ENCODE data around the gene RABAC1.
"Not testable (repeated sequence)": the region's sequence is repeated elsewhere in the genome, so short reads cannot be mapped to it uniquely, and the experiment has no call there.

RABAC1 gene, protein sequence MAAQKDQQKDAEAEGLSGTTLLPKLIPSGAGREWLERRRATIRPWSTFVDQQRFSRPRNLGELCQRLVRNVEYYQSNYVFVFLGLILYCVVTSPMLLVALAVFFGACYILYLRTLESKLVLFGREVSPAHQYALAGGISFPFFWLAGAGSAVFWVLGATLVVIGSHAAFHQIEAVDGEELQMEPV

DNA sequence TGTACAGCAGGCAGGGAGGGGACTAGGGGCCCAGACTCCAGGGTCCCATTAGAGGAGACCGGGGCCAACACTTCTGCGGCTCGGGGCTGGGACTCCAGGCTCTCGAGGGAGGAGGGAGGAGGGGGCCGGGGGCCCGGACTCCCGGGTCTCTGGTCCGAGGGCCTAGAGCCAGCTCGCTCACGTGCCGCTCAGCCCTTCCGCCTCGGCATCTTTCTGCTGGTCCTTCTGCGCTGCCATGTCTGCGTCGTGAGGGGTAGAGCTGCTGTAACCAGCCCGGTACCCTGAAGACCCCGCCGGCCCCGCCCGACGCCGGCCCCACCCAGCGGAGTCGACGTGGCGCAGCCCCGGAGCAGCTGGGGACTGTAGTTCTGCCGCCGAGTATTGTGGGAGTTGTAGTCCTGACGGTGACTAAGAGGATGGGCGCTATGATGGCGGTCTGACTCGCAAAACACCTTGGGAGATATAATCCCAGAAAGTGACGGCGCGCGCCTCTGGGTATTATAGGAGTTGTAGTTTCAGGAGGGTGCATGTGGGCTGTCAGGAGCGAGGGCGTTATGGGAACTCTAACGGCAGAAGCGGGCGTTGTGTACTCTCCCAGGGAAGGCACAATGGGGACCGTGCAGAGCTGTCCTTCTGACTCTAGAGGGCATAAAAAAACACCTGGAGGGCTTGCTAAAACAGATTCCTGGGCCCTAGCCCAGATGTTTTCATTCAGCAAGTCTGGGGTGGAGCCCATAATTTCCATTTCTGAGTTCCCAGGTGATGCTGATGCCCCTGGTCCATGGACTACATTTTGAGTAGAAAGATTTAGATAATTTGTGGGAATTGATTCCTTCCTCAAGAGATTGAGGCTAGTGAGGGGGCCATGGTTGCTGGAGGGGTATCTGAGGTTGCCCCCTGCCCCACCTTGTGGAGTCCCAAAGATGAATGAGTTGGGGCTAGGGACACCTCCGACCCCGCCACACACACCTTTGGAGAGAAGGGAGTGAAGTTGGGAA is at the start of gene RABAC1:
RABAC1 (minus strand) TSS at position 266 of the 998 bp plus-strand sequence; CDS start at position 237, 29 bp downstream.
- DNase-seq (ENCODE audit: low spot score): peak; percentile 93

DNA sequence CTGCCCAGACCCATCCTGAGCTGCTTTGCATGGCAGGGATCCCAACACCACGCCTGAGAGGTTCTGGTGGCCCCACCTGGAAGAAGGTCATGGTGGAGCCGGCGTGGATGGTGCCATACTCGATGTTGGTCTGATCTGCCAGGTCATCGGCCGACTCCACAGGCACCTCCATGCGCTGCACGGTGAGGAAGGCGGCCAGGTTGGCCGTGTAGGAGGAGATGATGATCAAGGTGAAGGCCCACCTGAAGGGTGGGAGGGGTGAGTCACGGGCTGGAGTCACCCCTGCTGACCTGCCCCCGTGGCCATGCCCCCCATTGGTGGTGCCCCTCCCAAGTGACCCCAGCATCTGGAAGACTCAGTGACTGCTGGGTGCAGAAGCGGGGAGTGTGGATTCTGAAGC is 47.4 kb upstream of the RABAC1 start:
- DNase-seq (ENCODE audit: low spot score): no peak

DNA sequence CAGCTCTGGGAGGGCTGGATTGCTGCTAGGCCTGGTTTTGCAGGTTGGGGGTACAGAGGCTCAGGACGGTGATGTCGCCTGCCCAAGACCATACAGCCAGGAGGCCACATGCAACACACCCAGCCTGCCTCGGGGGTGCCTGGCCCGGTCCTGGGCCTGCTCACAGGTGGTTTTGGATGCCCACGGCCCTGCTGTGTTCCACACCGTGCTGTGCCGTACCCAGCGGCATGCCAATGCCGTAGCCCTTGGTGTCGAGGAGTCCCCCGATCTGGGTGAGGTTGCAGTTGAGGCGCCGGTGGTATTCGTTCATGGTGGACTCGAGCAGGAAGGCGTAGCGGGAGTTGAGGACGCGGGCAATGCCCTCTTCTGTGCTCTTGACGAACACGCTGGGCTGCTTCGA is 46.4 kb upstream of the RABAC1 start:
- DNase-seq (ENCODE audit: low spot score): no peak

DNA sequence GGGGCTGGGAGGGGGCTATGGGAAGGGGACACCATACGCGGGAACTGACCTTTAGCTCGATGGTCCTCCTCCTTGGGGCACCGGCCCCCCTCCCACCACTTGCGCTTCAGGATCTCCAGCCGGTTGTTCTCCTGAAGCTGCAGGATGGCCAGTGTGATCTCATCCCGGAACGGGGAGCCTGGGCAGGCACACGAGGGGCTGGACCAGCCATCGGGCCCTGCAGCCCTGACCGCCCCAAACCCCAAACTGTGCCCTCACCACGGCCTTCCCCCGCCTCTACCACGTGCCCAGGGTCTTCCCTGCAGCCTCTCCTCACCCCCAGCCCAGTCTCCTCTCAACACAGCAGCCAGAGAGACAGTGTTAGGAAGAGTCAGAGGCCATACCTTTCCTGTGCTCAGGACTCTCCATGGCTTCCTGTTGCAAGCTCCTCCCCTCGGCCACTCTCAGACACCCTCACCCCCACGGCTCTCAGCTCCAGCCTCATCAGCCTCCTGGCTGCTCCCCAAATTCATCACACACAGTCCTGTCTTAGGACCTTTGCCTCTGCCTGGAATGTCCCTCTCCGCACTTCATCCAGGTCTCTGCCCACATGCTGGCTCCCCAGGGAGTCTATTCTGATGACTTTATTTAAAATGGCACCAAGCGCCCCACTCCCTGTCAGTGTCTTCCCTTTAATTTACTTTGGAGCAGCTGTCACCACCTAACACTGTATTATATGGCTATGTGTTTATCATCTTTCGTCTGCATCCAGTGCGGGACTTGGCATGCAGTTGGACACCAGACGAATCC is 44.6 kb upstream of the RABAC1 start:
- DNase-seq (ENCODE audit: low spot score): no peak

DNA sequence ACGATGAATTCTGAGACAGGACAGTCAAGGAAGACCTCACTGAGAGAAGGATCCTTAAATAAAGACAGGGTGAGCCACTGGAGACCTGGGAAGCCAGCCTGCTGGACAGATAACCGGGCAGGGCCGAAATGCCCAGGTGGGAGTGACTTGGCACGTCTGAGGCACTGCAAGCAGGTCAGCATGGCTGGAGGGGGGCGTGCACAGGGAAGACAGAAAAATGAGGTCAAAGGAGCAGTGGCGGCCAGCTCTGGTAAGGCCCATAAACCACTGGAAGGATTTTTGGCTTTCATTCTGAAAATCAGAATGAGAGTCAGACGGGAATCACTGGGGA is 40.7 kb upstream of the RABAC1 start:
- DNase-seq (ENCODE audit: low spot score): no peak

DNA sequence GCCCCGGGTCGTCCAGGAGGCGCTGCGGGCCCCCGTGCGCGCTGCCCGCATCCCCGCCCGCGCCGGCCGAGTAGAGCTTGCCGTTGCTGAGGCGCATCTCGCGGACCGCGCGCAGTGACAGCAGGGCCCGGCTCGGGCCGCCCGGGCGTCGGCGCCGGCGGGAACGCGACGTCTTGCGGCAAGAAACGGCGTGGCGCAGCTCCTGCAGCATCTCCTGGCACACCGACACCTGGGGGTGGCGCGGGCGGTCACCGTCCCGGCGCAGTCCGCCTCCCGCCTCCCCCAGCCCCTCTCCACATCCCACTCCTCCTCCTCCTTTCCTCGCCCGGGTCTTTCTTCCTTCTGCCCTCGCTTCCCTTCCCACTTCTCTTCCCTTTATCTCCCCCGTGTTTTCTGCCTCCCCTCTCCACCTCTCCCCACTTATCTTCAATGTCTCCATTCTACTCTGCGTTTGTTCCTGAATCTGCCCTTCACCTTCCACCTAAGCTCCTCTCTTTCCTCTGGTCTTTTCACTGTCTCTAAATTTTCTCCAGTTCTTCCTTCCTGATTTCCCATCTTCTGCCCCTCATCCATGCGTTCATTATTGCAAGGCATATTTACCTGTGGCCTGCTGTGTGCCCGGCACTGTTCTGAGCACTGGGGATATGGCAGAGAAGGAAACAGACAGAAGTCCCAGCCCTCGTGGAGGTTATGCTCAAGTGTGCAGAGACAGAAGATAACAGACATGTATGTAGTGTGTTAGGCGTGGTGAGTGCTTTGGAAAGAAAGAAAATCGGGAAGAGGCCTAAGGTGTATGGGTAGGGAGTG is 40.2 kb upstream of the RABAC1 start:
- peak; percentile 32 for DNase-seq (ENCODE audit: low spot score)

DNA sequence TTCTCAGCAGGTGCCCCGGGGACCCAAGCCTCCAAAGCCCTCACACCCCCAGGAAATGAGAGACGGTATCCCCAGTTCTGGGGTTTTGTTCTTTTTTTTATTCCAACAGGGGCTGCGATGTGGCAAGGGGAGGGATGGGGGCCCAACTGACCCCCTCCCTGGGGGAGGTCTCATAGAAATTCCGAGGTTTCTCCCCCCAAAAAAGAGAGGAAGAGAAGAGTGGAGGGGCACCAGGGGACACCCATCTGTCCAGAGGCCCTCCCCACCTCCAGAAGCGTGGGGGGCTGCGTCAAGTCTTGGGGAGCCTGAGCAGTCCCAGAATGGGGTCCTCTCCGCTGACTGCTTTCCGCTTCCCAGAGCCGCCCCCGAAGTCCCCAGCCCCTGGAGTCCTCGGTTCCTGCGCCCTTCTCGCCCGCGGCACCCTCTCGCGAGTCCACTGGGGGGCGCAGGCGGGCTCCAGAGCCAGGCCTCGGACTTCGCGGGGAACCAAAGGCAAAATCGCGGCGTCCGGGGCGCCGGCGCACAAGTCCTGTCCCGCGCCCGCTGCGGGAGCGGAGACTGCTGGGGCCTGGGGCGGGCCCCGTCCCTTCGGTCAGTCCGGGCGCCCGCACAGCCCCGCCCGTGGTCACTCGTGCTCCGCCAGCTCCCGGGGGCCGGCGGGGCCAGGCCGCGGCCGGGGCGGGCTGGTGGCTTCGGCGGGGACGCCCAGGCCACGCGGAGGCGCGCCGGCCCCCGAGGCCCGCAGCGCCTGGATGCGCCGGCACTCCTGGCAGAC is 39.3 kb upstream of the RABAC1 start:
- DNase-seq (ENCODE audit: low spot score): no peak

DNA sequence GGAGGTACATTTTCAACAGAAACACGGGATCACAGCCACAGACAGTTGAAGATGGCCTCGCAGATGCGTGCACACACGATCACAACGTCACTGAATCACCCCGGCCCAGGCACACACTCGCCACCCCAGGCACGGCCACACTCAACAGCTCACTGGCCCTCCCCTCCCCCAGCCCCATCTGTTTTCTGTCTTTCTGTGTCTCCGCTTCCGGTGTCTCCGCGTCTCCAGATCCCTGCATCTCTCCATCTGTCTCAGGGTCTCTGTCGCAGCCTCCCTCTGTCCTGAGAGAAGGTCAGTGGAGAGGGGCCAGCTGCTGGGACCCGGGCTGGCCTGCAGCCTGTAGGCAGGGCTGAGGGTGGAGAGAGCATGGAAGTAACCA is 38.7 kb upstream of the RABAC1 start:
- no peak for DNase-seq (ENCODE audit: low spot score)

DNA sequence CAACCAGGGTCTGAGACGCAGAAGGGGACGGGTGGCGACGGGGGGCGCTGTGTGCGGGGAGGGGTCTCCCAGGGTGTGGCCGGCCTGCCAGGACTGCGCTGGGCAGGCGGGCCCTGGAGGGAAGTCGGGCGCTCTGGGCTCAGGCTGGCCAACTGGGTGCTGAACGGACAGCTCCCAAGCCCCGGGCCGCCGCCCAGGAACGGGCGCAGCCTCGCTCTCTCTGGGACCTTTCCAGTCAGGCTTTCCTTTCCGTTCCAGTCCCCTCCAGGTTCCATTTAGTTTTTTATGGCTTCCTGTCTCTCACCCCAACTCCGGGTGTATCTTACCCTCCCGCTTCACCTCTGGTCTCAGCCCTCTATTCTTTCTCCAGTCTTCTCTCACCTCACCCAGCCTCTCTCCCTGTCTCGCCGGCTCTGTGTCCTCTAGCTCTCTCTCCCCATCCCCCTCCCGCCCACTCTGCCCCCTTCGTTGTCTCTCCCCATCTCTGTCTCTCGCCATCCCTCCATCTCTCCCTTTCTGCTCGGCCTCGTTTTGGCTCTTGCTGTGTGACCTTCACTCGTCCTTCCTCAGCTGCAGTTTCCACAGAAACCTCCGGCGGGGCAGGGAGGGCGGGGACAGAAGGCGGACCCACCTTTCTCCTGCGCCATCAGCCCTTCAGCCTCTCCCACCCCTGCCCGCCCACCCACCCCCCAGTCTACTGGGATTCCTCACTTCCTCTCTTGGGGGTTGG is 38.2 kb upstream of the RABAC1 start:
- no peak for DNase-seq (ENCODE audit: low spot score)

DNA sequence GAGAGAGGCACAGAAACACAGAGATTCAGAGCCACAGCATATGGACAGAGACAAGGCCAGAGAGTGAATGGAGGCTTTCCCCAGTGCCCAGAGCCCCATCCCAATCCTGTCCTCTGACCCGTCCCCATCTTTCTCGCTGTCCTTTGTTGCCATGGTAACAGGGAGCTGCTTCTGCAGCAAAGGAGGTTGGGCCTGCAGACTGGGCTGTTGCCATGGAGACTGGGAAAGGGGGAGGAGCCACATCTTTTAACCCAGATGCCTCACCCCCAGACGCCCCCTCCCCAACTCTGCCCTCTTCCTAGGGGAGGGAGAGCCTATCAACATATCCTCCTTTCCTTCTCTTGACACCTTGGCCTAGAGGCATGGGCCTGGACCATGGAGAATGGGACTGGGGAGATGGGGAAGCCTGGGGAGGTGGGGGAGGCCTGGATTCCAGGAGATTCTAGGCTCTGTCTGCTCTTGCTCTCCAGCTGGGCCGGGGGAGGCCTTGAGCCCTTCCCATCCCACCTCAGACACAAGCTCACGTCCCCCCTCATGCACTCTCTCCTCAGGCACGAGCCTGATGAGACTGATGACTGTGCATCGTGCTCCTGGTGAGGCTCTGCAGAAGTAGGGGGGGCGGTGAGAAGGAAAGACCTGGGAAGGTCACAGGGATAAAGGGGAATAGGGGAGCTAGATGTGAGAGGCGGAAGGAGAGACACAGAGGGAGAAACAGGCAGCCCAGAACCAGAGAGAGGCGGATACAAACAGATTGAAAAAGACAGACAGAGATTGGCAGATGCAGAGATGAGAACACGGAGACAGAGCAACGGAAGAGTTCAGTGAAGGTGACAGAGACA is 37.1 kb upstream of the RABAC1 start:
- DNase-seq (ENCODE audit: low spot score): peak; percentile 63

DNA sequence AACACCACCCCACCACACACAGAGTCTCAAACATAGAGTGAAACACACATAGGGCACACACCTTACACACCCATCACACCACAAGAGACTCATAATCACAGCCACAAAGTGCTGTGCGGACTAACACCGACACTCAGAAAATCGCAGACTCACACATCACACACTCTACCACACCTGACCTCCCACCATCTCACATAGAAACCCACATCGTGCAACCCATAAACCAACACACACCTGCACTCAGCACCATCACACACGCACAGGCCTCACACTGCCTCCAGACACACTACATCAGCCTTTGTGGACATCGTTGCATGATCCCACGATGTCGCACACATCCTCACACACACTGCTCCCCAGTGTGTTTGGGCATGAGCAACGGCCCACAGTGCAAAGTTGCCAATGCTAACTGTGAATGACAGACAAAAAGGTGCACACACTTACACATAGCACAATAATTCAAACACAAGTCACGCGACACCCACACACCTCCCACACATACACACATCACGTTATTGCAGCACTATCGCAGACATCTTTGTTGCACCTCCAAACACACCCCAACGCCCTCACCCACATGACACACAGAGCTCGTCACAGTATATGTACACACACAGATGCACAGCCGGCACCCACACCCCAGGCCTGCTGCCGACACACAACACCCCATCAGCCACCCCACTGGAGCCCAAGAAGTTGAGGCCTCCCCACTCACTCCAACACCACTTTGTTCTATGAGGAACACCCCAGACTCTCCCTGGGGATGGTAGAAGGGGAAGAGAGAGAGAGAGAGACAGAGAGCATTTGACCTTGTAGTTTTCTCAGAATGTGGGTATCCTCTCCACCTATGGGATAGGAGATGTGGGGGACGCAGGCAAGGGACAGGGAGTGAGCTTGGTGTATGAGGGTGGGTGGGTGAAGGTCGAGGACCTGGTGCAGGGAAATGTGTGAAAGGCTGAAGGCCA is 36.2 kb upstream of the RABAC1 start:
- DNase-seq (ENCODE audit: low spot score): peak; percentile 53

DNA sequence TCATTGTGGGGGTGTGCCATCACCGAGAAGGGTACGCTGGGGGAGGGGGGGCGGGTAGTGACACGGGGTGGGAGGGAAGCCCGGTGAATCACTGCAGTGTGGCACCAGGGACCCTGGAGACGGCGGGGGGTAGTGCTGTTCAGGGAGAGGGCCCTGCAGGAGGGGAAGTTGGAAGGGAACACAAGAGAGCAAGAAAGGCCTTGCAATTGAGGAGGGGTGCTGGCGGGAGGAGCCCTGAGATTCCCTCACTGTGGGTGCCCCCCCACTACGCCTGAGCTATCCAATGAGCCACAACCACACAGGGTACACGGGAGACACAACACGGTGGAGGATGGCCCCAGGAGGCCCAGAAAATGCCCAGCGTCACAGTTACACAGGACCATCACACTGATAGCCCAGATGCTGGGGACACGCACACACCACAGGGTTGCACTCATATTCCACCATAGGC is 35.4 kb upstream of the RABAC1 start:
- no peak for DNase-seq (ENCODE audit: low spot score)

DNA sequence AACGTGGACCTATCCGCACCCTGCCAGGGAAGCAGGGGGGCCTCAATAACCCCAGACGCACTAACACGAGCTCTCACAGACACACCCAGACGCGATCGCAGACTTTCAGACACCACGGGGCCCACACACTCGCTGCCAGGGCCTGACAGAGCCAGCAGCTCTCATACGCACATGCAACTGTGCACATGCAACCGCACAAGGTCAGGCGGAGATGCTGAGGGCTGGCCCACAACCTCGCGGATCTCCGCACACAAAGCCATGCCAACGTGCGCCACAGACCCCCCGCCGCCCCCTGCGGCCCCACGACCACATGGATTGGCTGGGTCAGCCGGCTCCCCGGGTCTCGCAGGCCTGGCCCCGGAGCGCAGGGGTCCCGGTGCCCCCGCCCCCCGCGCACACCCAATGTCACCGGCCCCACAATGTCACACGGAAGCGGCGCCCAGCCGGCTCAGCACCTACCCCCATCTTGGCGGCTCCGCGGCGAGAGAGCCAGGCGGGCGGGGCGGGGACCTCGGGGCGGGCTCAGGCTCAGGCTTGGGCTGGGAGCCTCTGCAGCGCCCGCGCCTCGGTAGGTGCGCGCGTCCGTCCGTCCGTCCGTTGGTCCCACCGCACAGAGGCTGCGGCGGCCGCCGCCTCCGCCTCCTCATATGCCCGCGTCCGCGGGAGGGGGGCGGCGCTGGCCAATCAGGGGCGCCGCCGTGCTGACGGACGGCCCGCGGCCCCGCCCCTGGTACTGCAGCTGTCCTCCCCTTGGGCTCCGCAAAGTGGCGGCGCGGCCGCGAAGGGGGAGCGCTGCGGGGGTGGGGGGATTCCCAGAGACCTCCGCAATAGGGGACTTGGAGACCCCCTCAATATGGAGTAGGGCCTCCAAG is 34.7 kb upstream of the RABAC1 start, which contains the start of gene ATP1A3:
ATP1A3 (minus strand) TSS at position 619 of the 872 bp plus-strand sequence; CDS start at position 465, 154 bp downstream.
- peak; percentile 58 for DNase-seq (ENCODE audit: low spot score)

DNA sequence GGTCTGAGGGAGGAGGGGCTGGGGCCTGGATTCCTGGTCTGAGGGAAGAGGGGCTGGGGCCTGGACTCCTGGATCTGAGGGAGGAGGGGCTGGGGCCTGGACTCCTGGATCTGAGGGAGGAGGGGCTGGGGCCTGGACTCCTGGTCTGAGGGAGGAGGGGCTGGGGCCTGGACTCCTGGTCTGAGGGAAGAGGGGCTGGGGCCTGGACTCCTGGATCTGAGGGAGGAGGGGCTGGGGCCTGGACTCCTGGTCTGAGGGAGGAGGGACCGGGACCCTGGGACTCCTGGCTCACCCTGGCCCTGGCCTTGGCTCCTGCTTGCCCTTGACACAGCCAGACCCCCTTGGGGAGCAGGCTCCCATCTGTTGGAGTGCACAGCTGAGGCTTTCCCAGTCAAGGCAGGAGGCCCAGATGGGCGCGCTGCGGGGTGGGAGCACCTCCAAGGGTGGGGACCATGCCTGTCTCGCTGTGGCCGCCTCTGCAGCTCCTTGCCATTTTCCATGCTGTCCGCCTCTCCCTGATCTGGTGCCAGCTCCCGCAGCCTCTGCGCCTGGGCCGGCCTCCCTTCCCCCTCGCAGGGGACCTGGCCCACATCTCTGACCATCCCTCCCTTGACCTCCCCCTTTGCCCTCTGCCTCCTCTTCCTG is 32.9 kb upstream of the RABAC1 start:
- DNase-seq (ENCODE audit: low spot score): not testable (repeated sequence)

DNA sequence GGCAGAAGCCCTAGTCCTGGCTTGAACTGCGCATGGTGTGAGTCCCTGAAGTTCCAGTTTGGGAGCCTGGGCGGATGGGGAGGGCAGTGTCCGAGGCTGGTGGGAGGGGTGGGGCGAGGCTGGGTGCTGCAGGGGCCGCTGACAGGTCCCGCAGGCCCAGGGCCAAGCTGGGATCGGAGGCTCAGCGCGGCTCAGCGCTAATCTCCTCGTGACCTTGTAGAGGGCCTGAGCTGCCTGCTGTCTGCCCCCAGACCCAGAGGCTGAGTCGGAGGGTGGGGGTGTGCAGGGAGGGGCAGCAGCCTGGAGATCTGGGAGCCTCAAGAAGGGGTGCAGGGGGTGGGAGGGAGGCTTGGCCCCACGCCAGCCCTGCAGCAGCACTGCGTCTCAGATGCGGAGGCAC is 31.9 kb upstream of the RABAC1 start:
- DNase-seq (ENCODE audit: low spot score): no peak

DNA sequence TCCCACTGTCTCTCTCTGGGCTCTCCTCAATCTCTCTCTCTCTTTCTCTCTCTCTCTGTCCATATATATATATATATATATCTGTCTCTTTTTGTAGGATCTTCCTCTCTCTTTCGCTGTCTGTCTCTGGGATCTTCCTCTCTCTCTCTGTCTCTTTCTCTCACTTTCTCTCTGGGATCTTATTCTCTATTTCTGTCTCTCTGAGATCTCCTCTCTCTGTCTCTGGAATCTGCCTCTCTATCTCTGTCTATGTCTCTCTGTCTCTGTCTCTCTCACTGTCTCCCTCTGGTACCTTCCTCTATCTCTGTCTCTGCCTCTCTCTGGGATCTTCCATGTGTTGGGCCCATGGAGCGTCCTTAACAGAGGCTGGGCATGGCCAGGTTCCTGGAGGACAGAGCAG is 31.5 kb upstream of the RABAC1 start:
- DNase-seq (ENCODE audit: low spot score): no peak

All from putamen (tissue), 1 donor.